Tibial artery (tissue), 4 donors: ENCODE results near the gene TRIM13.
"Not testable (repeated sequence)": the region's sequence is repeated elsewhere in the genome, so short reads cannot be mapped to it uniquely, and the experiment has no call there.

ENCODE experiments used
- DNase-seq, 2 donors: peaks; one replicate each; pipeline ENCODE4 v3.0.0-alpha.2; 2019
- H3K27ac ChIP-seq, 2 donors: fragments of 200-600 bp; sonication (generic) in 1 of 2; 1 replicate in 1 of 2; 2 replicates in 1 of 2; pipeline ENCODE4 v1.5.1; 2018 to 2019; ENCODE audit warnings: mild to moderate bottlenecking in 1 of 2
- H3K27me3 ChIP-seq, 2 donors: fragments of 200-600 bp; sonication (generic) in 1 of 2; one replicate each; pipeline versions ENCODE4 v1.5.1 to v1.6.0; 2016 to 2019
- H3K36me3 ChIP-seq, 3 donors: fragments of 200-600 bp; sonication (generic) in 2 of 3; one replicate each; pipeline ENCODE4 v1.5.1; 2016 to 2019; ENCODE audit warnings: mild to moderate bottlenecking in 2 of 3
- H3K4me1 ChIP-seq, 4 donors: fragments of 200-600 bp; sonication (generic) in 2 of 4; 1 replicate in 3 of 4; 2 replicates in 1 of 4; pipeline ENCODE4 v1.5.1; 2016 to 2019
- H3K4me3 ChIP-seq, 2 donors: fragments of 200-600 bp; sonication (generic) in 1 of 2; 1 replicate in 1 of 2; 2 replicates in 1 of 2; pipeline ENCODE4 v1.5.1; 2018 to 2019; ENCODE audit warnings: mild to moderate bottlenecking in 2 of 2
- H3K9me3 ChIP-seq, 3 donors: fragments of 200-600 bp; sonication (generic) in 1 of 3; one replicate each; pipeline ENCODE4 v1.5.1; 2016 to 2019
- intact Hi-C: fragments of 100-400 bp; cut with DNase I; formaldehyde crosslinking; loops from one replicate; pipeline ENCODE4 v1.15.0; 2023; ENCODE audit warnings: low total_unique reads
- TF ChIP-seq, protein P1 (sequence below), 2 experiments: fragments of 200-600 bp in 1 of 2; fragments of 450-650 bp in 1 of 2; IDR thresholded peaks; one replicate each; pipeline ENCODE4 v1.5.1; 2017 to 2019; ENCODE audit warnings: antibody characterized with exemption in 2 of 2, mild to moderate bottlenecking in 1 of 2, moderate library complexity in 1 of 2

TRIM13 gene

GRCh38 chr13:49996951-49997895 is at the start of gene TRIM13:
TRIM13 (plus strand) TSS chr13:49997042; CDS start chr13:50011941, 14,899 bp downstream.
- Histone ChIP-seq H3K4me3 (peak within 1 kb of the TSS; percentile 70 to 91), H3K36me3 (peaks cover 0 to 6% (median 4%) of the 10 kb centered on the region in 3 donors), H3K4me1 (peaks cover 5 to 54% (median 32%) of the 10 kb centered on the region in 4 donors), H3K27me3 (no peaks in the 10 kb centered on the region), H3K27ac (peak within 1 kb of the TSS; percentile 97 to 100), H3K9me3 (no peaks in the 10 kb centered on the region)
- intact Hi-C loops: loop anchor here (2.0 to 5.0 kb wide), 5 partner anchors 60 to 915 kb away; partner anchors contain the start of gene SPRYD7
- TF ChIP-seq, protein P1, sequence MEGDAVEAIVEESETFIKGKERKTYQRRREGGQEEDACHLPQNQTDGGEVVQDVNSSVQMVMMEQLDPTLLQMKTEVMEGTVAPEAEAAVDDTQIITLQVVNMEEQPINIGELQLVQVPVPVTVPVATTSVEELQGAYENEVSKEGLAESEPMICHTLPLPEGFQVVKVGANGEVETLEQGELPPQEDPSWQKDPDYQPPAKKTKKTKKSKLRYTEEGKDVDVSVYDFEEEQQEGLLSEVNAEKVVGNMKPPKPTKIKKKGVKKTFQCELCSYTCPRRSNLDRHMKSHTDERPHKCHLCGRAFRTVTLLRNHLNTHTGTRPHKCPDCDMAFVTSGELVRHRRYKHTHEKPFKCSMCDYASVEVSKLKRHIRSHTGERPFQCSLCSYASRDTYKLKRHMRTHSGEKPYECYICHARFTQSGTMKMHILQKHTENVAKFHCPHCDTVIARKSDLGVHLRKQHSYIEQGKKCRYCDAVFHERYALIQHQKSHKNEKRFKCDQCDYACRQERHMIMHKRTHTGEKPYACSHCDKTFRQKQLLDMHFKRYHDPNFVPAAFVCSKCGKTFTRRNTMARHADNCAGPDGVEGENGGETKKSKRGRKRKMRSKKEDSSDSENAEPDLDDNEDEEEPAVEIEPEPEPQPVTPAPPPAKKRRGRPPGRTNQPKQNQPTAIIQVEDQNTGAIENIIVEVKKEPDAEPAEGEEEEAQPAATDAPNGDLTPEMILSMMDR (IDR thresholded peaks at IDR 0.05): peak; percentile 58 to 78
- peak; percentile 92 to 94 for DNase-seq

DNA sequence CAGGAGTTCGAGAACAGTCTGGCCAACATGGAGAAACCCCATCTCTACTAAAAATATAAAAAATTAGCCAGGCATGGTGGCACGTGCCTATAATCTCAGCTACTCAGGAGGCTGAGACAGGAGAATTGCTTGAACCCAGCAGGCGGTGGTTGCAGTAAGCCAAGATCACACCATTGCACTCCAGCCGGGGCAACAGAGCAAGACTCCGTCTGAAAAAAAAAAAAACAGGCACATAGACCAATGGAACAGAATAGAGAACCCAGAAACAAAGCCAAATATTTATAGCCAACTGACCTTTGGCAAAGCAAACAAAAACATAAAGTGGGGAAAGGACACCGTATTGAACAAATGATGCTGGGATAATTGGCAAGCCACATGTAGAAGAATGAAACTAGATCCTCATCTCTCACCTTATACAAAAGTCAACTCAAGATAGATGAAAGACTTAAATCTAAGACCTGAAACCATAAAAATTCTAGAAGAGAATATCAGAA is 48.0 kb upstream of the TRIM13 start:
- H3K27me3 ChIP-seq, H3K4me3 ChIP-seq, DNase-seq, H3K36me3 ChIP-seq, intact Hi-C loops, H3K27ac ChIP-seq, H3K9me3 ChIP-seq, H3K4me1 ChIP-seq: not testable (repeated sequence)

DNA sequence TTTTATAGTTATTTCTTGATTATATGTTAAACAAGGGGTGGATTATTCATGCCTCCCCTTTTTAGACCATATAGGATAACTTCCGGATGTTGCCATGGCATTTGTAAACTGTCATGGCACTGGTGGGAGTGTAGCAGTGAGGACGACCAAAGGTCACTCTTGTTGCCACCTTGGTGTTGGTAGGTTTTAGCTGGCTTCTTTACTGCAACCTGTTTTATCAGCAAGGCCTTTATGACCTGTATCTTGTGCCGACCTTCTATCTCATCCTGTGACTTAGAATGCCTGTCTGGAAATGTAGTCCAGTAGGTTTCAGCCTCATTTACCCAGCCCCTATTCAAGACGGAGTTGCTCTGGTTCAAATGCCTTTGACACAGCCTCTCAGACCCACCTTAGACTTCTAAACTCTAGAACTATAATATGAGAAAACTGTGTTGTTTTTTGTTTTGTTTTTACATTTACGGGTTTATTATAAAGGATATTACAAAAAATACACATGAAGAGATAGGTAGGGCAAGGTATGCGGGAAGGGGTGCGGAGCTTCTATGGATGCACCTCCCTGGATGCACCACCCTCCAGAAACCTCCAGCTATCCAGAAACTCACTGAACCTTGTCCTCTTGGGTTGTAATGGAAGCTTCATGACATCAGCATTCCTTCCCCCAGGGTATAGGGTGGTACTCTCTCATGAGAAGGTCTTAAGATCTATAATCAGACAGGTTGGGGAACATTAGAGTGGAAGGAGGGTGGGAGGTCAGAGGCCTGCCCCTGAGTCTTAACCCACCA is 44.9 kb upstream of the TRIM13 start:
- H3K36me3 ChIP-seq: no peaks in the 10 kb centered on the region
- TF ChIP-seq, protein P1 (IDR thresholded peaks at IDR 0.05): no peak
- H3K9me3 ChIP-seq: no peaks in the 10 kb centered on the region
- H3K27ac ChIP-seq: no peak overlapping the region
- DNase-seq: no peak
- H3K27me3 ChIP-seq: no peaks in the 10 kb centered on the region
- H3K4me1 ChIP-seq: peaks cover 0 to 10% (median 0%) of the 10 kb centered on the region in 4 donors
- no peak overlapping the region for H3K4me3 ChIP-seq
- intact Hi-C loops: no loop called here

DNA sequence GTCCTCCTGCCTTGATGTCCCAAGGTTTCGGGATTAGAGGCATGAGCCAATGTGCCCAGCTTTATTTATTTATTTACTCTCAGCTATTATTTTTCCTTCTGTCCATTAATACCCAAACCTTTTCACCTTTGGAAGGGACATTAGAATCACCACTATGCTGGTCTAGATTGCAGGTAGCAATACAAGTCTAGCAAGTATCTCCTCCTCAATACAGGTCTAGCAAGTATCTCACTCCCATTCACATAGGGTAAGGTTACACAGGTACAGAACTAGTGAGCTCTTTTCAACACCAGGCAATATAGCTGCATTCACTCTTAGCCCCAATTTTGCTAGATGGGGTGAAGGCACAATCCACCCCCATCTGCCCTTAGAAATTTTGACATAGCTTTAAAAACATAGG is 43.3 kb upstream of the TRIM13 start:
- peaks cover 0 to 3% (median 0%) of the 10 kb centered on the region in 3 donors for H3K36me3 ChIP-seq
- no peak overlapping the region for H3K27ac ChIP-seq
- H3K27me3 ChIP-seq: no peaks in the 10 kb centered on the region
- H3K4me3 ChIP-seq: no peak overlapping the region
- DNase-seq: no peak
- intact Hi-C loops: no loop called here
- H3K4me1 ChIP-seq: peaks cover 0 to 10% (median 0%) of the 10 kb centered on the region in 4 donors
- no peaks in the 10 kb centered on the region for H3K9me3 ChIP-seq
- TF ChIP-seq, protein P1 (IDR thresholded peaks at IDR 0.05): no peak

DNA sequence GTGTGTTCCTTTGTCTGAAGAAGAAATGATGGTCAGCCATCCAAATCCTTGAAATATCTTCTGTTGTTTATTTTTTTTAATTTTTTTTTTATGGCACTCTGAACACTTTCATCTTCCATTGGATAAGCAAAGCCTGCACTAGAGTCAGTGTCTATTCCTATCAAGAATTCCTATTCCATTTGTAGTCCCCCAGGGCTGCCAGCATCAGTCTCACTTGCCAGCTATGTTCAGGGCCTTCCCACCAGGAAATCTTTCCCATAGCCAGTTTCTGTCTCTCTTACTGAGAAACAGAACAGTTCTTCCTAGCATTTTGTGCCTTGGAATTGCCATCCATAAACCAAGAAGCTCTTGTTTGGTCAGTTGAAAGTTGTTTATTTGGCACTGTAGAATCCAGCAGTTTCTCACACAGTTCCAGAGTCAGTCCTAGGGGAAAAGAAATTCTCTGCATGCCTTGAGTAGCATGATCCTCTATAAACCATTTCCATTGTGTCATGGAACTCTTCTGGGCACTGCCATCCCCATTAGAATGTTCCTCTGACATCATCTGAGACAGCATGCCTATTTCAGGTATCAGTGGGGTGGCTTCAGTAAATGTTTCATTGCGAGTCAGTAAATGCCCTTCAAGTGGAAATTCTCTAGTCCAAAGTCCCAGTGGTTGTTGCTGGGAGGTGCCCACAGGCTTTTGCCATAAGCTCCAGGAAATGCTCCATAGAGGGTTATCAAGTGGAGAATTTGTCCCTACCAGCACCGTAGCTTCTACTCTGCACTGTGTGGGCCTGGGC is 42.0 kb upstream of the TRIM13 start:
- no peak overlapping the region for H3K27ac ChIP-seq
- H3K4me1 ChIP-seq: peaks cover 0 to 10% (median 0%) of the 10 kb centered on the region in 4 donors
- no peak for DNase-seq
- no peaks in the 10 kb centered on the region for H3K27me3 ChIP-seq
- H3K36me3 ChIP-seq: peaks cover 0 to 11% (median 11%) of the 10 kb centered on the region in 3 donors
- no peak overlapping the region for H3K4me3 ChIP-seq
- TF ChIP-seq, protein P1 (IDR thresholded peaks at IDR 0.05): no peak
- intact Hi-C loops: no loop called here
- peaks cover 0 to 7% (median 0%) of the 10 kb centered on the region in 3 donors for H3K9me3 ChIP-seq
